ENCODE data around the gene TBC1D16. TPM values are rescaled to one million over a fixed set of nuclear protein-coding genes. Genes with fewer than 3 reads are reported as not detected.

The TBC1D16 gene
- total RNA-seq, 1 experiment from 2014 or later: 21.1 TPM

DNA sequence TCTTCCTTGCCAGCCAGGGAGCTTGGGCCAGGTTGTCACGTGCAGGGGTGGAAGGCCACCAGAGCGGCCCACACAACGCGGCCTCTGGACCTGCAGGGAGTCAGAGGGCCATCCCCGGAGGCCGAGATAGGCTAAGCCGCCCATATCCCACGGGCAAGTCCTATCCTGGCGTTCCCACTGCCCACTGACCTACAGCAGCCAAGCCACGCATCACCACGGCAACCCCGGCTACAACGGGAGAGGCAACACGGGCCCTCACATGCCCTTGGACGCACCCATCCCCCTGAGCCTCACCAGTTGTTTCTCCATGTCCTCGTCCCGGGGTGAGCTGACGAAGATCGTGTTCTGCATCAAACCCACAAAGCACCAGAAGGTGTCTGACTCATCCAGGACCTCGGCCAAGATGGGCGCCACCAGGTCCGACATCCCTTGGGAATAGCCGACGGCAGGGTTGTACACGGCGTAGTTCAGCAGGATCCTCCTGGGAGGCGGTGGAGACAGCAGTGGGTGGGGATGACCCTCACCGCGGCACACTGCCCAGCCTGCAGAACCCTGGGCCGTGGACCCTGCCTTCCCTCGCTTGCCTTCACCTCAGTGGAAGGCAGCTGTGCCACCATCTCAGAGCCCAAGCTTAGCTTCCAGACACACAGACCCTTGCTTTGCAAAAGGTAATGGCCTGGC is 88.2 kb downstream of the TBC1D16 start:
- Mint-ChIP-seq H3K27ac (ENCODE audit: low read depth, unreplicated experiment) (peak overlapping the region; percentile 85), H3K36me3 (ENCODE audit: insufficient read depth, unreplicated experiment) (peaks cover 22% of the 10 kb centered on the region), H3K27me3 (ENCODE audit: insufficient read depth, unreplicated experiment) (no peaks in the 10 kb centered on the region), H3K4me3 (ENCODE audit: unreplicated experiment) (peak overlapping the region; percentile 17), H3K4me1 (ENCODE audit: insufficient read depth, unreplicated experiment) (peaks cover 22% of the 10 kb centered on the region), H3K9me3 (ENCODE audit: unreplicated experiment) (no peaks in the 10 kb centered on the region)
- intact Hi-C loops (cut with micrococcal nuclease): loop anchor here (5.0 kb wide), 1 partner anchor 45 kb away; no protein-coding TSS in a partner anchor
- DNase-seq (ENCODE audit: unreplicated experiment): peak; percentile 99
- ChIA-PET POLR2A (interaction anchor here (0.7 to 2.9 kb wide), 10 partner anchors 10 to 111 kb away, joined by 3 to 16 read pairs (median 4); partner anchors contain the start of gene CBX4), CTCF (interaction anchor here (0.6 to 1.3 kb wide), 3 partner anchors 35 to 45 kb away, joined by 3 to 4 read pairs (median 3); no protein-coding TSS in a partner anchor)
- BruUV-seq (replicated peaks): no TSS peak
- TF ChIP-seq, protein P1, sequence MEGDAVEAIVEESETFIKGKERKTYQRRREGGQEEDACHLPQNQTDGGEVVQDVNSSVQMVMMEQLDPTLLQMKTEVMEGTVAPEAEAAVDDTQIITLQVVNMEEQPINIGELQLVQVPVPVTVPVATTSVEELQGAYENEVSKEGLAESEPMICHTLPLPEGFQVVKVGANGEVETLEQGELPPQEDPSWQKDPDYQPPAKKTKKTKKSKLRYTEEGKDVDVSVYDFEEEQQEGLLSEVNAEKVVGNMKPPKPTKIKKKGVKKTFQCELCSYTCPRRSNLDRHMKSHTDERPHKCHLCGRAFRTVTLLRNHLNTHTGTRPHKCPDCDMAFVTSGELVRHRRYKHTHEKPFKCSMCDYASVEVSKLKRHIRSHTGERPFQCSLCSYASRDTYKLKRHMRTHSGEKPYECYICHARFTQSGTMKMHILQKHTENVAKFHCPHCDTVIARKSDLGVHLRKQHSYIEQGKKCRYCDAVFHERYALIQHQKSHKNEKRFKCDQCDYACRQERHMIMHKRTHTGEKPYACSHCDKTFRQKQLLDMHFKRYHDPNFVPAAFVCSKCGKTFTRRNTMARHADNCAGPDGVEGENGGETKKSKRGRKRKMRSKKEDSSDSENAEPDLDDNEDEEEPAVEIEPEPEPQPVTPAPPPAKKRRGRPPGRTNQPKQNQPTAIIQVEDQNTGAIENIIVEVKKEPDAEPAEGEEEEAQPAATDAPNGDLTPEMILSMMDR (IDR thresholded peaks at IDR 0.05; ENCODE audit: unreplicated experiment): no peak

DNA sequence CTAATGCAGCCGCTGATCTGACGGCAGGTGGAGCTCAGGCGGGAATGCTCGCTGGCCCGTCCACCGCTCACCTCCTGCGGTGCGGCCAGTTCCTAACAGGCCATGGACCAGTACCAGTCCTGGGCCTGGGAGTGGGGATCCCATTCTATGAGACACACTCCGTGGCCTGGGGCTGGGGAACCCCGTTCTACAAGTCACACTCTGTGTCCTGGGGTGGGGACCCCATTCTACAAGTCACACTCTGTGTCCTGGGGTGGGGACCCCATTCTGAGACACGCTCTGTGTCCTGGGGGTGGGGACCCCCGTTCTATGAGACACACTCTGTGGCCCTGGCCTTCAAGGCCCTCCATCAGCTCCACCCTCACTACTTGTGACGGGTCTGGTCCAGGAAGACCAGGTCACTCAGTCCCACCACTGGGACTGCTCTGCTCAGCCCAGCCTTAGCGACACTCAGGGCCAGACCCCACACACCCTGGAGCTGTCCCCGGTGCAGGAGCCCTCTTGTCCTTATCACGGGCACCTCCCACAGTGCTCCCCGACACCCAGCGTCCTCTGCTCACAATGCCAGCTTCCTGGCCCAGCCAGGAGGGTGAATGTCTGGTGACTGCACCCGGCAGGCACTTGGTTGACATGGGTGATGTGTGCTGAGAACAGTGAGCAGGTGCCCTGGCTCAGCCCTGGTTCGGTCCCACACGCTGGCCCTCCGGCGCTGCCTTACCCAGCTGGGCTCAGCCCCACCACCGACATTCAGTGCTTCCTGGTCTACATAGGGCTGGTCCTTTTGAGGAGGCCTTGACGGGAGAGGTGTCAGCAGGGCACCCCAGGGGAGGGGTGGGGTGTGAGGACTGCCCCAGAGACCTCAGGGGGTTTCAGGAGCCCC is 89.1 kb downstream of the TBC1D16 start:
- TF ChIP-seq, protein P1 (IDR thresholded peaks at IDR 0.05; ENCODE audit: unreplicated experiment): no peak
- ChIA-PET CTCF (interaction anchor here (0.6 to 1.3 kb wide), 6 partner anchors 10 to 46 kb away, joined by 3 to 4 read pairs (median 3); no protein-coding TSS in a partner anchor), POLR2A (interaction anchor here (0.7 to 2.9 kb wide), 9 partner anchors 11 to 110 kb away, joined by 3 to 16 read pairs (median 4); partner anchors contain the start of gene CBX4)
- peaks cover 15% of the 10 kb centered on the region for H3K36me3 Mint-ChIP-seq (ENCODE audit: insufficient read depth, unreplicated experiment)
- intact Hi-C loops (cut with micrococcal nuclease): loop anchor here (5.0 kb wide), 1 partner anchor 46 kb away; no protein-coding TSS in a partner anchor
- no peaks in the 10 kb centered on the region for H3K27me3 Mint-ChIP-seq (ENCODE audit: insufficient read depth, unreplicated experiment)
- peak overlapping the region; percentile 85 for H3K27ac Mint-ChIP-seq (ENCODE audit: low read depth, unreplicated experiment)
- DNase-seq (ENCODE audit: unreplicated experiment): no peak
- H3K9me3 Mint-ChIP-seq (ENCODE audit: unreplicated experiment): no peaks in the 10 kb centered on the region
- no peak overlapping the region for H3K4me3 Mint-ChIP-seq (ENCODE audit: unreplicated experiment)
- BruUV-seq (replicated peaks): no TSS peak
- H3K4me1 Mint-ChIP-seq (ENCODE audit: insufficient read depth, unreplicated experiment): peaks cover 22% of the 10 kb centered on the region

DNA sequence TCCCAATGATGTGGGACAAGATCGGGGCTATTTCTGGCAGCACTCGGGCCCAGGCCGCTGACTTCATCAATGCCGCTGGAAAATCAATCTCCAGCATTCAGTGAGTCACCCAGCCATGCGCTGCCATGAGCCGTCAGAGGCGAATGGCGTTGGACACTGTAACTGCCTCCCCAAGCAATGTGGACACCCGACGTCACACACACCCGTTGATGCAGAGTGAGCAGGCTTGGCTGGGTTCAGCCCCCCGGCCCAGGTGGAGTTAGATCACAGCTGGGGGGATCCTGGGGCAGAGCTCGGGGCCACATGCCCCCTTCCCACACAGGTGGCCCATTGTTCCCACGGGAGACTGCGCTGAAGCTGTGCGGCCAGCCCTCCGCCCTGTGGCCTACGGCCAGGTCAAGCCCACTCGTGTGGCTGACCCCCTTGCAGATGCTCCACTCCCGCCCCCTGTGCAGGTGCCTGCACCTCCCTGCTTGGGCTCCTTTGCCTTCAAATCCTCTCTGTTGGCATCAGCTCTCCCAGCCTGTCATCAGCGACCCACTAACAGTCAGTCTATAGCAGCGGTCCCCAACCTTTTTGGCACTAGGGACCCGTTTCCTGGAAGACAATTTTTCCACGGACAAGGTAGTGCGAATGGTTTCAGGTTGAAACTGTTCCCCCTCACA is 89.9 kb downstream of the TBC1D16 start:
- Mint-ChIP-seq H3K36me3 (ENCODE audit: insufficient read depth, unreplicated experiment) (peaks cover 15% of the 10 kb centered on the region), H3K4me3 (ENCODE audit: unreplicated experiment) (peak overlapping the region; percentile 43), H3K27ac (ENCODE audit: low read depth, unreplicated experiment) (peak overlapping the region; percentile 81), H3K4me1 (ENCODE audit: insufficient read depth, unreplicated experiment) (peaks cover 22% of the 10 kb centered on the region), H3K9me3 (ENCODE audit: unreplicated experiment) (no peaks in the 10 kb centered on the region), H3K27me3 (ENCODE audit: insufficient read depth, unreplicated experiment) (no peaks in the 10 kb centered on the region)
- TF ChIP-seq, protein P1 (IDR thresholded peaks at IDR 0.05; ENCODE audit: unreplicated experiment): no peak
- intact Hi-C loops (cut with micrococcal nuclease): loop anchor here (5.0 kb wide), 1 partner anchor 47 kb away; no protein-coding TSS in a partner anchor
- no TSS peak for BruUV-seq (replicated peaks)
- POLR2A ChIA-PET: interaction anchor here (1.9 to 2.9 kb wide), 2 partner anchors 10 to 16 kb away, joined by 5 to 10 read pairs; no protein-coding TSS in a partner anchor
- no peak for DNase-seq (ENCODE audit: unreplicated experiment)
- CTCF ChIA-PET: interaction anchor here (0.7 to 0.8 kb wide), 2 partner anchors 11 to 30 kb away, joined by 3 to 4 read pairs; no protein-coding TSS in a partner anchor
